ENCODE results near the gene RCL1.
"Not testable (repeated sequence)": the region's sequence is repeated elsewhere in the genome, so short reads cannot be mapped to it uniquely, and the experiment has no call there.

The RCL1 gene

GRCh38 chr9:4792572-4793458, at the start of gene RCL1:
Gene RCL1, plus strand, starts transcription at chr9:4792944. Its CDS starts 148 bp downstream, at chr9:4793092.
- Histone ChIP-seq H3K9ac (ENCODE audit: low read depth in 1 of 2, low read length in 2 of 2) (peak within 1 kb of the TSS; percentile 61 to 80), H3K4me1 (ENCODE audit: control insufficient read depth in 2 of 2, insufficient read depth in 2 of 2, low read length in 2 of 2) (peaks cover 2 to 7% of the 10 kb centered on the region in 2 donors), H3K9me3 (ENCODE audit: control insufficient read depth in 2 of 2, low read length in 2 of 2) (no peaks in the 10 kb centered on the region), H3K27ac (ENCODE audit: low read depth in 2 of 2, low read length in 2 of 2) (peak within 1 kb of the TSS; percentile 72 to 83), H3K4me3 (ENCODE audit: low read length in 2 of 2) (peak within 1 kb of the TSS; percentile 90 to 95), H3K27me3 (ENCODE audit: control insufficient read depth in 2 of 2, insufficient read depth in 2 of 2, low read length in 2 of 2) (peaks cover 0 to 3% of the 10 kb centered on the region in 2 donors), H3K36me3 (ENCODE audit: control insufficient read depth in 2 of 2, insufficient read depth in 2 of 2, low read length in 2 of 2) (no peaks in the 10 kb centered on the region)

- H3K9ac ChIP-seq (ENCODE audit: low read depth in 1 of 2, low read length in 2 of 2), result no peak overlapping the region
- no peaks in the 10 kb centered on the region for H3K36me3 ChIP-seq (ENCODE audit: control insufficient read depth in 2 of 2, insufficient read depth in 2 of 2, low read length in 2 of 2)
- no peaks in the 10 kb centered on the region for H3K9me3 ChIP-seq (ENCODE audit: control insufficient read depth in 2 of 2, low read length in 2 of 2)
- no peaks in the 10 kb centered on the region for H3K27me3 ChIP-seq (ENCODE audit: control insufficient read depth in 2 of 2, insufficient read depth in 2 of 2, low read length in 2 of 2)
- no peak overlapping the region for H3K27ac ChIP-seq (ENCODE audit: low read depth in 2 of 2, low read length in 2 of 2)
- peaks cover 6 to 12% of the 10 kb centered on the region in 2 donors for H3K4me1 ChIP-seq (ENCODE audit: control insufficient read depth in 2 of 2, insufficient read depth in 2 of 2, low read length in 2 of 2)
- no peak overlapping the region for H3K4me3 ChIP-seq (ENCODE audit: low read length in 2 of 2)
Measured at GRCh38 chr9:4743131-4743875, 49.4 kb upstream of the RCL1 start.

- Histone ChIP-seq H3K4me3 (ENCODE audit: low read length in 2 of 2) (no peak overlapping the region), H3K9me3 (ENCODE audit: control insufficient read depth in 2 of 2, low read length in 2 of 2) (no peaks in the 10 kb centered on the region), H3K4me1 (ENCODE audit: control insufficient read depth in 2 of 2, insufficient read depth in 2 of 2, low read length in 2 of 2) (peaks cover 0 to 5% of the 10 kb centered on the region in 2 donors), H3K9ac (ENCODE audit: low read depth in 1 of 2, low read length in 2 of 2) (no peak overlapping the region), H3K27ac (ENCODE audit: low read depth in 2 of 2, low read length in 2 of 2) (no peak overlapping the region), H3K27me3 (ENCODE audit: control insufficient read depth in 2 of 2, insufficient read depth in 2 of 2, low read length in 2 of 2) (no peaks in the 10 kb centered on the region), H3K36me3 (ENCODE audit: control insufficient read depth in 2 of 2, insufficient read depth in 2 of 2, low read length in 2 of 2) (no peaks in the 10 kb centered on the region)
Measured at GRCh38 chr9:4746278-4747030, 46.3 kb upstream of the RCL1 start.

DNA sequence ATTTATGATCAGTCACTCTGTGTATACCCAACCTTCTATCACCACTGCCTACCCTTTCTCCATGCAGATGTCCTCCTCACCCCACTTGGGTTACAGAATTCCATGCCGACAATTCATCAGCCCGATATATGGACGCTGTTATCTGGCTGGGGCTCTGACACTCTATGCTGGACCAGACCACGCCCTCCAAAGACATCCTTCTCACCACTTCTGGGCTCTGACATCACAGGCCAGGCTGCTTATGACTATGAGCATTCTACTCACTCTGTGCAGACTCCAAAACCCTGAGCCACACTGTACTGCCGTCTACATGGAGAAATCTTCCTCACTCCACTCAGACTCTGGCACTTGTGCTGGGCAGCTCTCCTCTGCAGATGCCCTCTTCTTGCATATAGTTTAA, 44.1 kb upstream of the RCL1 start:
- no peaks in the 10 kb centered on the region for H3K27me3 ChIP-seq (ENCODE audit: control insufficient read depth in 2 of 2, insufficient read depth in 2 of 2, low read length in 2 of 2)
- no peaks in the 10 kb centered on the region for H3K36me3 ChIP-seq (ENCODE audit: control insufficient read depth in 2 of 2, insufficient read depth in 2 of 2, low read length in 2 of 2)
- H3K9me3 ChIP-seq (ENCODE audit: control insufficient read depth in 2 of 2, low read length in 2 of 2), result no peaks in the 10 kb centered on the region
- H3K9ac ChIP-seq (ENCODE audit: low read depth in 1 of 2, low read length in 2 of 2), result no peak overlapping the region
- H3K27ac ChIP-seq (ENCODE audit: low read depth in 2 of 2, low read length in 2 of 2), result no peak overlapping the region
- H3K4me1 ChIP-seq (ENCODE audit: control insufficient read depth in 2 of 2, insufficient read depth in 2 of 2, low read length in 2 of 2), result no peaks in the 10 kb centered on the region
- no peak overlapping the region for H3K4me3 ChIP-seq (ENCODE audit: low read length in 2 of 2)

DNA sequence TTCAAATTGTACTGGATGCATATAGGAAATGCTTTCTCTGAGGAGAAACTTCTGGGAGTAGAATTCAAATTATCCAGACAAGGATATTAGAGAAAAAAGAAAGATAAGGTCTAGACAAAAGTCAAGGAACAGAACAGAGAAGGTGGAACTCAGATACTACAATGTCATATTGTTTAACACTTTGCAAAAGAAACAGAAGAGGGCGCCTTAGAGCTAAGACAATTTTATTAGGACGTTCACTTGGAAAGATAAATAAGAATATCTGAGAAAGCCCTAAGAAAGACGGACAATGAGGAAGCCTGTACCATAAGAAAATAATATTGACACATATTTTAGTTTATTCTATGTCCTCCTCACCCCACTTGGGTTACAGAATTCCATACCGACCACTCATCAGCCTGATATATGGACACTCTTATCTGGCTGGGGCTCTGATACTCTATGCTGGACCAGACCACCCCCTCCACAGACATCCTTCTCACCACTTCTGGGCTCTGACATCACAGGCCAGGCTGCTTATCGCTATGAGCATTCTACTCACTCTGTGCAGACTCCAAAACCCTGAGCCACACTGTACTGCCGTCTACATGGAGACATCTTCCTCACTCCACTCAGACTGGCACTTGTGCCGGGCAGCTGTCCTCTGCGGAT, 42.6 kb upstream of the RCL1 start:
- no peaks in the 10 kb centered on the region for H3K4me1 ChIP-seq (ENCODE audit: control insufficient read depth in 2 of 2, insufficient read depth in 2 of 2, low read length in 2 of 2)
- H3K9ac ChIP-seq (ENCODE audit: low read depth in 1 of 2, low read length in 2 of 2), result no peak overlapping the region
- no peak overlapping the region for H3K4me3 ChIP-seq (ENCODE audit: low read length in 2 of 2)
- H3K27me3 ChIP-seq (ENCODE audit: control insufficient read depth in 2 of 2, insufficient read depth in 2 of 2, low read length in 2 of 2), result no peaks in the 10 kb centered on the region
- H3K27ac ChIP-seq (ENCODE audit: low read depth in 2 of 2, low read length in 2 of 2), result no peak overlapping the region
- H3K36me3 ChIP-seq (ENCODE audit: control insufficient read depth in 2 of 2, insufficient read depth in 2 of 2, low read length in 2 of 2), result no peaks in the 10 kb centered on the region
- no peaks in the 10 kb centered on the region for H3K9me3 ChIP-seq (ENCODE audit: control insufficient read depth in 2 of 2, low read length in 2 of 2)

DNA sequence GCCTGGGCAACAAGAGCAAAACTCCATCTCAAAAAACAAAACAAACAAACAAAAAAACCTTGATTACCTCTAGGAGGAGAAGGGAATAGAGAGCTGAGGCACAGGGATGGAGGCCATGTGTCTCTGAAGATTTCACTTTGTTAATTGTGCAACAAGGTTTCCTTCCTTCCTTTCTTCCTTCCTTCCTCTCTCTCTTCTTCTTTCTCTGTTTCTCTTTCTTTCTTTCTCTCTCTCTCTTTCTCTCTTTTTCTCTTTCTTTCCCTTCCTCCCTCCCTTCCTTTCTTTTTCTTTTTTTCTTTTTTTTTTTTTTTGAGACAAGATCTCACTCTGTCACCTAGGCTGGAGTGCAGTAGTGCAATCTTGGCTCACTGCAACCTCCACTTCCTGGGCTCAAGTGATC, 38.2 kb upstream of the RCL1 start:
- H3K4me3 ChIP-seq (ENCODE audit: low read length in 2 of 2); H3K27ac ChIP-seq (ENCODE audit: low read depth in 2 of 2, low read length in 2 of 2); H3K36me3 ChIP-seq (ENCODE audit: control insufficient read depth in 2 of 2, insufficient read depth in 2 of 2, low read length in 2 of 2); H3K4me1 ChIP-seq (ENCODE audit: control insufficient read depth in 2 of 2, insufficient read depth in 2 of 2, low read length in 2 of 2); H3K9ac ChIP-seq (ENCODE audit: low read depth in 1 of 2, low read length in 2 of 2); H3K27me3 ChIP-seq (ENCODE audit: control insufficient read depth in 2 of 2, insufficient read depth in 2 of 2, low read length in 2 of 2); H3K9me3 ChIP-seq (ENCODE audit: control insufficient read depth in 2 of 2, low read length in 2 of 2): not testable (repeated sequence)

DNA sequence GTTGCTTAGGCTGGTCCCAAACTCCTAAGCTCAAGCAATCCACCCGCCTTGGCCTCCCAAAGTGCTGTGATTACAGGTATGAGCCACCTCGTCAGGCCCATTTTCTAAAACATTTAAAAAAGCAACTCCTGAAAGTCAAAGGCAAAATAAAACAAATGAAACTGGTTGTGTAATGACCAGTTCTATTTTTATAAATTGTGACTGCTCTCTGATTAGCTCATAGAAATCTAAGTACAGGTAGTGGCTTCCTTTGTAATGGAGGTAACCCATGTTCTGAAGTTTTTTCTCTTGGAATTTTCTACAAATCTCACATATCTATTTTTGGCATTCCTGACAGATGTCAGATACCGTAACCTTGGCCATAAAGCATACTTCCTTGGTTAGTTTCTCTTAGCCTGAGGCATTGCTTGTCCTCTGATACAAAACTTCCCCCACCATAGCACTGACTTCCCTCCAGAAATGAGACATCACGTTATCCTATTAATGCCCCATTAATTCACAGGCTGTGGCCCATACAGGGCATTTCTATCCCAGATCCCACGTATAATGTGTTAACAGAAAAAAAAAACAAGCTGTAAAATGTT, 37.6 kb upstream of the RCL1 start:
- Histone ChIP-seq H3K27ac (ENCODE audit: low read depth in 2 of 2, low read length in 2 of 2) (no peak overlapping the region), H3K4me1 (ENCODE audit: control insufficient read depth in 2 of 2, insufficient read depth in 2 of 2, low read length in 2 of 2) (peaks cover 0 to 2% of the 10 kb centered on the region in 2 donors), H3K27me3 (ENCODE audit: control insufficient read depth in 2 of 2, insufficient read depth in 2 of 2, low read length in 2 of 2) (no peaks in the 10 kb centered on the region), H3K36me3 (ENCODE audit: control insufficient read depth in 2 of 2, insufficient read depth in 2 of 2, low read length in 2 of 2) (no peaks in the 10 kb centered on the region), H3K9me3 (ENCODE audit: control insufficient read depth in 2 of 2, low read length in 2 of 2) (no peaks in the 10 kb centered on the region), H3K9ac (ENCODE audit: low read depth in 1 of 2, low read length in 2 of 2) (no peak overlapping the region), H3K4me3 (ENCODE audit: low read length in 2 of 2) (no peak overlapping the region)

DNA sequence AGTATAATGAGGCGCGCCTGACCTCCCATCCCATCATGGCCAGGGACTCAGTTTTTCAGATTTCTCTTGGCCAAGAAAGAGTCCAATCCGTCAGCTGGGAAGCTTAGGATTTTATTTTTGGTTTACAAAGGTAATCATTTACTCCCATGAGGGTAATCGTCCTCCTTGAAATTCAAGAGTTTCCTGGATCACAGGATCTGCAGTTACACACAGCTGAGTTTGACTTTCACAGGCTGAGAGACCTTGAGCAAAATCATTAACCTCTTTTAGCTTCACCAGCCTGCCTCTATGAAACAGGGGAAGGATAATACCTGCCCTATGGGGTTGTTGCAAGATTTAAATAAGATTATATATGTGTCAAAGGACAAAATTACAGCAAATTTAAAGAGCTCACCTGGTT, 36.3 kb upstream of the RCL1 start:
- peaks cover 0 to 2% of the 10 kb centered on the region in 2 donors for H3K4me1 ChIP-seq (ENCODE audit: control insufficient read depth in 2 of 2, insufficient read depth in 2 of 2, low read length in 2 of 2)
- no peaks in the 10 kb centered on the region for H3K27me3 ChIP-seq (ENCODE audit: control insufficient read depth in 2 of 2, insufficient read depth in 2 of 2, low read length in 2 of 2)
- no peaks in the 10 kb centered on the region for H3K36me3 ChIP-seq (ENCODE audit: control insufficient read depth in 2 of 2, insufficient read depth in 2 of 2, low read length in 2 of 2)
- no peaks in the 10 kb centered on the region for H3K9me3 ChIP-seq (ENCODE audit: control insufficient read depth in 2 of 2, low read length in 2 of 2)
- H3K9ac ChIP-seq (ENCODE audit: low read depth in 1 of 2, low read length in 2 of 2), result no peak overlapping the region
- H3K27ac ChIP-seq (ENCODE audit: low read depth in 2 of 2, low read length in 2 of 2), result no peak overlapping the region
- H3K4me3 ChIP-seq (ENCODE audit: low read length in 2 of 2), result no peak overlapping the region

DNA sequence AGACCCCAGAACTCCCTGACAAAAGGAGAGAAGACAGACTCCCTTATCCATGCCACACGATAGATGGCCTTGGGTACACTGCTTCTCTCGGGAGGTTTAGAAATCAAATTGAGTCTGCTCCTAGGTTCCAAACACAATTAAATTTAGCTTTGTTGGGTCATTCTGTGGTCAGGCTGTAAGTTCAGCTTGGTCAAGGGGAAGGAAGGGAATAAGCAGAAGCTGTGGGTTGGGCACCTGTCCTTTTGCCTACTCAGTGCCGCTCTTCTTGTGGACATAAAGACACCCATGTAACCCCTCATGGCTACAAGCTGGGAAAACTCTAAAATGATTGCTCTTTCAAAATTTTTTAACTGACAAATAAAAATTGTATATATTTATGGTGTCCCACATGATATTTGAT, 32.6 kb upstream of the RCL1 start:
- Histone ChIP-seq H3K9me3 (ENCODE audit: control insufficient read depth in 2 of 2, low read length in 2 of 2) (no peaks in the 10 kb centered on the region), H3K27me3 (ENCODE audit: control insufficient read depth in 2 of 2, insufficient read depth in 2 of 2, low read length in 2 of 2) (no peaks in the 10 kb centered on the region), H3K27ac (ENCODE audit: low read depth in 2 of 2, low read length in 2 of 2) (no peak overlapping the region), H3K4me1 (ENCODE audit: control insufficient read depth in 2 of 2, insufficient read depth in 2 of 2, low read length in 2 of 2) (peaks cover 2 to 15% of the 10 kb centered on the region in 2 donors), H3K4me3 (ENCODE audit: low read length in 2 of 2) (no peak overlapping the region), H3K9ac (ENCODE audit: low read depth in 1 of 2, low read length in 2 of 2) (no peak overlapping the region), H3K36me3 (ENCODE audit: control insufficient read depth in 2 of 2, insufficient read depth in 2 of 2, low read length in 2 of 2) (no peaks in the 10 kb centered on the region)
